ENCODE results near the gene DTNBP1. TPM values are rescaled to one million over a fixed set of nuclear protein-coding genes. Genes with fewer than 3 reads are reported as not detected.

The DTNBP1 gene
- total RNA-seq, 3 donors from 2014 or later: 19.6 to 31.8 (median 25.0) TPM

DNA sequence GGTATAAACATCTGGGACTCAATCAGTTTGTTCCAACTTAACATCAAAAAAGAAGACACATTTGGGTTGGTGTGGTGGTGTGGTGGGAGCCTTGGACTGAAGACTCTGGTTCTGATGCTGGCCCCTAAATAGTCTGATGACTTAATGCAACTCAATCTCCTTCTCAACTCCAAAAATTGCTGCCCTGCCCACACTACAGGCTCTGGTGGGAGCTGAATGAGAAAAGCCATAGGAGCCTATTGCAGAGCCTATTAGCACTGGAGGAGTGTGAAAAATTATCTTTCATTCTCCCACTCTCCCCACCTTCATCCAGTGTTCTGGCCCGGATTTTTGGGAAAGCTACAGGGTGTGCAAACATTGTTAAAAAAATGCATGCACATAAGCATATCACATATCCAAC, 56.5 kb downstream of the DTNBP1 start:
- TF ChIP-seq, protein P1, sequence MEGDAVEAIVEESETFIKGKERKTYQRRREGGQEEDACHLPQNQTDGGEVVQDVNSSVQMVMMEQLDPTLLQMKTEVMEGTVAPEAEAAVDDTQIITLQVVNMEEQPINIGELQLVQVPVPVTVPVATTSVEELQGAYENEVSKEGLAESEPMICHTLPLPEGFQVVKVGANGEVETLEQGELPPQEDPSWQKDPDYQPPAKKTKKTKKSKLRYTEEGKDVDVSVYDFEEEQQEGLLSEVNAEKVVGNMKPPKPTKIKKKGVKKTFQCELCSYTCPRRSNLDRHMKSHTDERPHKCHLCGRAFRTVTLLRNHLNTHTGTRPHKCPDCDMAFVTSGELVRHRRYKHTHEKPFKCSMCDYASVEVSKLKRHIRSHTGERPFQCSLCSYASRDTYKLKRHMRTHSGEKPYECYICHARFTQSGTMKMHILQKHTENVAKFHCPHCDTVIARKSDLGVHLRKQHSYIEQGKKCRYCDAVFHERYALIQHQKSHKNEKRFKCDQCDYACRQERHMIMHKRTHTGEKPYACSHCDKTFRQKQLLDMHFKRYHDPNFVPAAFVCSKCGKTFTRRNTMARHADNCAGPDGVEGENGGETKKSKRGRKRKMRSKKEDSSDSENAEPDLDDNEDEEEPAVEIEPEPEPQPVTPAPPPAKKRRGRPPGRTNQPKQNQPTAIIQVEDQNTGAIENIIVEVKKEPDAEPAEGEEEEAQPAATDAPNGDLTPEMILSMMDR (IDR thresholded peaks at IDR 0.05): no peak
- ATAC-seq (no peak), DNase-seq (no peak)
- no peaks in the 10 kb centered on the region for H3K4me1 ChIP-seq (ENCODE audit: low read depth)
- H3K36me3 ChIP-seq (ENCODE audit: low read depth): no peaks in the 10 kb centered on the region
- no peaks in the 10 kb centered on the region for H3K9me3 ChIP-seq
- H3K4me3 ChIP-seq: no peak overlapping the region
- intact Hi-C loops (cut with DNase I, micrococcal nuclease): no loop called here

DNA sequence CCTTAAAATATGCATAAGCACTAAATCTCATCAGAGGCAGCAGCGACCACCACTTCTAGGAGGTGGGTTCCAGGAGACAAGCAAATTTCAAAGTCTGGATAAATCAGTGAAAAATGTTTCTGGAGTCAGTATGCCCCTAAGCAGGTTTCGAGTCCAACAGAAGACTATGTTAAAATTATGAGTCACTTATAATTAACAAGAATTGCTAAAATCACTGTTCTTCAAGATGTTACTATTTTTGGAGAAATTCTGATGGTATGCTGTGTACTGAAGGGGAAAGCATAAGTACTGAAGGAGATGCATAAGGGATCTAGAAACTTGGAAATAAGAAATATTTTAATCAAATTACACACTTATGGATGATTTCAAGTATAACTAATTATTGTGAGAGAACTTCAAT, 58.0 kb downstream of the DTNBP1 start:
- Histone ChIP-seq H3K4me1 (ENCODE audit: low read depth) (no peaks in the 10 kb centered on the region), H3K4me3 (no peak overlapping the region), H3K9me3 (no peaks in the 10 kb centered on the region), H3K36me3 (ENCODE audit: low read depth) (no peaks in the 10 kb centered on the region)
- intact Hi-C loops (cut with DNase I, micrococcal nuclease): no loop called here
- DNase-seq: no peak
- TF ChIP-seq, protein P1 (IDR thresholded peaks at IDR 0.05): no peak
- no peak for ATAC-seq

DNA sequence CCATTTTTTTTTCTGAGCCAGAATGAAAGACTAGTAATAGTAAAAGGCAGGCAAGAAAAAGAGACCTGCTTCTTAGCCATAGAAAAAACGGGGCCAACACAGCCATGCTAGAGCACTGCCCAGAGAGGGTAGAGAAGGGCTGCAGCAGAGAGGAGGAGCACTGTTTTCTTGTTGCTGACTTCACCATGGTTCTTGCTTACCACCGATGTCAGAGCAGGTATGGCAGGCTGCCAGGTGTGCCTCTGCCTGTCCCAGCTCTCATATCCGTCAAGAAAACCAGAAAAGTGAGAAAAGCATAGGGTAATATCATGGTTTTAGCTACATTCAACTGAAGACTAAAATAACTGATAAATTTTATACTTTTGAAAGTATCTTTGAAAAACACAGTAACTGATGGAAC, 60.7 kb downstream of the DTNBP1 start:
- intact Hi-C loops (cut with DNase I, micrococcal nuclease): no loop called here
- no peak for ATAC-seq
- no peaks in the 10 kb centered on the region for H3K9me3 ChIP-seq
- DNase-seq: no peak
- TF ChIP-seq, protein P1 (IDR thresholded peaks at IDR 0.05): no peak
- no peaks in the 10 kb centered on the region for H3K36me3 ChIP-seq (ENCODE audit: low read depth)
- H3K4me1 ChIP-seq (ENCODE audit: low read depth): no peaks in the 10 kb centered on the region
- H3K4me3 ChIP-seq: no peak overlapping the region

DNA sequence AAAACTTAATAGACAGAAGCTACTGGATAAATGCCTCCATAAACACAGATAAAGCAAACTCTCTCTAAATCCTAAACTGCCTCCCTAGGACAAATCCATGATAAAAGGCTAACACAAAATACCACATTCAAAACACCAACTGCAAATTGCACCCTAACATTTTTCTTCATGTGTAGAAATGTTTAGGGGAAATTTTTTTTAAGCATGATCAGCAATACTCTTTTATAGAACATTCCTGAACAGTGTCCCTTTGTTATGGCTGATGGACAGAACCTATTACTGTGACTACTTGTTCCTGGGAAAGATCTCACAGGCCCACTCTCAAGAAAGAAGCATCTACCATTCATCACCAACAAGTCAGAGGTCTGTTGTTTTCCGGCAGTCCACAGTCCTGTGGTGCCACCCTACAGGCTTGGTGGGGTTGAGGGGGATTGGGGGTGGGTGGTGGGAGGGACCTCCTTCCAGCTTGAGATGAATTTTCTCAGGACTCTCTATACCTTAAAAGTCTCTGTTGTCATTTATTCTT, 64.5 kb downstream of the DTNBP1 start:
- no peaks in the 10 kb centered on the region for H3K36me3 ChIP-seq (ENCODE audit: low read depth)
- no peaks in the 10 kb centered on the region for H3K9me3 ChIP-seq
- TF ChIP-seq, protein P1 (IDR thresholded peaks at IDR 0.05): no peak
- no peak for DNase-seq
- no peaks in the 10 kb centered on the region for H3K4me1 ChIP-seq (ENCODE audit: low read depth)
- H3K4me3 ChIP-seq: no peak overlapping the region
- no peak for ATAC-seq
- intact Hi-C loops (cut with DNase I, micrococcal nuclease): no loop called here

DNA sequence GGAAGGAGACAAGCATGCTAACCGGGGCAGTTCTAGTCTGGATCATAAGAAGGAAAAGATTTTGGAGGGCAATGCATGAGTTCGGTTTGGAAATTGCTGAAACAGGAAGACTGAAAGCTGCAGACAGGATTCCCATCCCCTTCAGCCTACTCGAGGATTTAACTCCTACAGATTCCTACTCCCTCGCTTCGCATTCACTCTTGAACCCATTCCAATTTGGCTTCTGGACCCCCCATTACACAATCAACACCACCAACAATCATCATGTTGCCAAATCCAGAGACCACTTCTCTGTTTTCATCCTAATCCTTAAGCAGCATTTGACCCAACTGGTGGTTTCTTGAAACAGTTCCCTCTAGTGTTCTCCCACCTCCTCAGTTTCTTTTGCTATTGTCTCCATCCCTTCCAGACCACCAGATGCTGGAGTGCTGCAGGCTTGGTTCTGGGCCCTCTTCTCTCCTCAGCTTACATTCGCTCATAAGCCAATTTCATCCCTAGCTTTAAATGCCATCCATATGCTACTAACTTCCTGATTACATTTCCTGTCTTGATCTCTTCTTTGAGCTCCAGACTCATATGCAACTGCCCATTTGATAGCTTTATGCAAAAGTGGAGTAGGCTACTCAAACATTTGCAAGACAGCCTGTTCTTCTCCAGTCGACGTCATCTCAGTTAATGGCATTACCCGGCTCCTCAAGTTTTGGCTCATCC, 66.5 kb downstream of the DTNBP1 start:
- Histone ChIP-seq H3K4me1 (ENCODE audit: low read depth) (no peaks in the 10 kb centered on the region), H3K4me3 (no peak overlapping the region), H3K9me3 (no peaks in the 10 kb centered on the region), H3K36me3 (ENCODE audit: low read depth) (no peaks in the 10 kb centered on the region)
- DNase-seq (no peak), ATAC-seq (no peak)
- intact Hi-C loops (cut with DNase I, micrococcal nuclease): no loop called here
- TF ChIP-seq, protein P1 (IDR thresholded peaks at IDR 0.05): no peak
